Measurements from ENCODE around the gene CGN.

Gene CGN

GRCh38 chr1:151524736-151525135, 13.5 kb downstream of the CGN start:
- no peak for DNase-seq

- DNase-seq, result no peak
These were observed 15.7 kb downstream of the CGN start for GRCh38 chr1:151526735-151527525.

GRCh38 chr1:151529211-151529702, 18.1 kb downstream of the CGN start:
- no peak for DNase-seq

- DNase-seq, result no peak
These were observed 18.6 kb downstream of the CGN start for GRCh38 chr1:151529781-151530180.

GRCh38 chr1:151530461-151530860, 19.3 kb downstream of the CGN start:
- DNase-seq, result no peak

- DNase-seq, result no peak
These were observed 22.7 kb downstream of the CGN start for GRCh38 chr1:151533870-151534269.

GRCh38 chr1:151534662-151535278, 23.6 kb downstream of the CGN start:
- peak; percentile 76 for DNase-seq

GRCh38 chr1:151535326-151536271, 24.4 kb downstream of the CGN start:
- no peak for DNase-seq

GRCh38 chr1:151536499-151536898, 25.3 kb downstream of the CGN start:
- no peak for DNase-seq

GRCh38 chr1:151537112-151537511, 25.9 kb downstream of the CGN start:
- DNase-seq, result no peak

GRCh38 chr1:151539321-151540020, 28.3 kb downstream of the CGN start:
- DNase-seq, result no peak

- peak; percentile 92 for DNase-seq
These were observed 29.1 kb downstream of the CGN start, which contains the start of gene TUFT1 for GRCh38 chr1:151540021-151540981. TSS of gene TUFT1 (plus strand) at chr1:151540309. CDS start at chr1:151540367, 58 bp downstream.

- DNase-seq, result no peak
These were observed 29.8 kb downstream of the CGN start for GRCh38 chr1:151540982-151541377.

- DNase-seq, result no peak
These were observed 30.6 kb downstream of the CGN start for GRCh38 chr1:151541752-151542151.

GRCh38 chr1:151542710-151543129, 31.5 kb downstream of the CGN start:
- no peak for DNase-seq

GRCh38 chr1:151545542-151545941, 34.4 kb downstream of the CGN start:
- no peak for DNase-seq

- no peak for DNase-seq
These were observed 35.1 kb downstream of the CGN start for GRCh38 chr1:151546011-151546925.

GRCh38 chr1:151547119-151547899, 36.1 kb downstream of the CGN start:
- DNase-seq, result no peak

GRCh38 chr1:151547900-151548230, 36.7 kb downstream of the CGN start:
- DNase-seq, result no peak

Data from activated T-cell treated with anti-CD3 and anti-CD28 coated beads for 4 hours (primary cell).